K562 (cell line): ENCODE results near the gene JAKMIP1.

Source experiments
- ARHGAP35 ChIP-seq: fragments of 450-650 bp; IDR thresholded peaks from 2 replicates; pipeline ENCODE4 v1.6.1; 2018; ENCODE audit not compliant: partially characterized antibody
- ELF1 ChIP-seq: fragments of 200-800 bp; sonication (Bioruptor generic); IDR thresholded peaks from 2 replicates; pipeline ENCODE4 v1.6.1; 2016; ENCODE audit warnings: missing genetic modification characterization, missing compliant biosample characterization
- EP300 ChIP-seq: IDR thresholded peaks from 2 replicates; pipeline ENCODE4 v1.6.1; 2012; ENCODE audit warnings: low read length, improper control_type of control experiment
- FOSL1 ChIP-seq: fragments of 200-800 bp; sonication (Bioruptor generic); conservative IDR thresholded peaks from 2 replicates; pipeline ENCODE4 v1.6.1; 2016; ENCODE audit warnings: missing genetic modification characterization, missing compliant biosample characterization
- GTF2F1 ChIP-seq: IDR thresholded peaks from 2 replicates; pipeline ENCODE4 v1.6.1; 2011; ENCODE audit warnings: low read depth, low read length, improper control_type of control experiment
- TCF7L2 ChIP-seq: fragments of 150-350 bp; IDR thresholded peaks from 2 replicates; pipeline ENCODE4 v1.6.1; 2016; ENCODE audit warnings: low read depth, mild to moderate bottlenecking, low read length, moderate library complexity
- YY1 ChIP-seq, 3 experiments: IDR thresholded peaks; 2 replicates each; pipeline ENCODE4 v1.6.1; 2011; ENCODE audit warnings: low read length in 2 of 3, mild to moderate bottlenecking in 2 of 3, moderate library complexity in 2 of 3, borderline replicate concordance in 1 of 3, control low read depth in 1 of 3, low read depth in 1 of 3; ENCODE audit not compliant: insufficient read depth in 3 of 3, insufficient replicate concordance in 2 of 3, control insufficient read depth in 1 of 3, insufficient read length in 1 of 3; ENCODE audit errors: extremely low read depth in 1 of 3
- ZFP36 ChIP-seq: fragments of 150-350 bp; IDR thresholded peaks from 2 replicates; pipeline ENCODE4 v1.6.1; 2018; ENCODE audit warnings: low read length, low read depth; ENCODE audit not compliant: partially characterized antibody

- TF ChIP-seq YY1 (IDR thresholded peaks at IDR 0.05; ENCODE audit: borderline replicate concordance in 1 of 3, control insufficient read depth in 1 of 3, extremely low read depth in 1 of 3, insufficient read depth in 3 of 3, insufficient read length in 1 of 3, insufficient replicate concordance in 2 of 3, low read depth in 1 of 3, low read length in 2 of 3) (no peak), TCF7L2 (no peak), ELF1 (no peak), ARHGAP35 (no peak), GTF2F1 (no peak), EP300 (no peak), ZFP36 (no peak), FOSL1 (tag) (no peak)
These were observed 56.7 kb downstream of the JAKMIP1 start for GRCh38 chr4:6143603-6144181.
